Measurements from ENCODE around the gene ADRB1.

ADRB1 gene

DNA sequence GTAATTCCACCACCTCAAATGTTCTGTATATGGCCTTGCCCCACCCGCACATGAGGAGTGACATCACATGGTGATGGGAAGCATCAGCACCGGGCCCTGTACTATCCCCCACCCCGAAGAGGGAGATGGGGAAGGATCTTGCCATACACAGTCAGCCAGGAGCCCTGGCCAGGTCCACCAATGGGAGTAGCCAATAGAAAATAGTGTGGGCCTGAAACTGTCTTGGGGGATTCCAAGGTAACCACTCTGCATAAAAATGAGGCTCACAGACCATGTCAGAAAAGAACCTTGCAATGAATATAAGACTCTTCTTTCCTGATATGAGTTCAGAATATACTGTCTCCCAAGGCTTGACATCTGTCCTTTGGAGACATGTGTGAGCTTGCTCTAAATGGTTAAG is 51.1 kb downstream of the ADRB1 start:
- DNase-seq (ENCODE audit: low spot score): no peak

GRCh38 chr10:114095559-114096337 is 52.1 kb downstream of the ADRB1 start:
- no peak for DNase-seq (ENCODE audit: low spot score)

Data from cerebellar cortex (tissue), 1 donor.